Measurements from ENCODE around the gene USP5.

Gene USP5

GRCh38 chr12:6826125-6826733, 25.7 kb upstream of the USP5 start:
- DNase-seq, result no peak

- DNase-seq, result no peak
These were observed 25.1 kb upstream of the USP5 start for GRCh38 chr12:6826734-6827436.

- peak; percentile 79 for DNase-seq
These were observed 24.5 kb upstream of the USP5 start for GRCh38 chr12:6827437-6827911.

- peak; percentile 61 for DNase-seq
These were observed 23.8 kb upstream of the USP5 start, which contains the start of gene P3H3 for GRCh38 chr12:6827982-6828780. Gene P3H3 (plus strand): TSS chr12:6828407. CDS start chr12:6828441, 34 bp downstream.

- DNase-seq, result peak; percentile 65
These were observed 23.0 kb upstream of the USP5 start for GRCh38 chr12:6828781-6829535.

GRCh38 chr12:6829536-6830220, 22.3 kb upstream of the USP5 start:
- no peak for DNase-seq

- no peak for DNase-seq
These were observed 21.6 kb upstream of the USP5 start for GRCh38 chr12:6830286-6830890.

- no peak for DNase-seq
These were observed 21.0 kb upstream of the USP5 start for GRCh38 chr12:6830999-6831398.

GRCh38 chr12:6831450-6831995, 20.4 kb upstream of the USP5 start:
- no peak for DNase-seq

- DNase-seq, result no peak
These were observed 19.8 kb upstream of the USP5 start for GRCh38 chr12:6832125-6832524.

GRCh38 chr12:6833189-6833890, 18.6 kb upstream of the USP5 start:
- no peak for DNase-seq

- no peak for DNase-seq
These were observed 17.7 kb upstream of the USP5 start for GRCh38 chr12:6834254-6834653.

GRCh38 chr12:6834873-6835272, 17.1 kb upstream of the USP5 start:
- peak; percentile 22 for DNase-seq

- no peak for DNase-seq
These were observed 15.1 kb upstream of the USP5 start for GRCh38 chr12:6836851-6837250.

- DNase-seq, result no peak
These were observed 14.4 kb upstream of the USP5 start for GRCh38 chr12:6837370-6838060.

- no peak for DNase-seq
These were observed 13.1 kb upstream of the USP5 start for GRCh38 chr12:6838854-6839253.

GRCh38 chr12:6839482-6840201, 12.3 kb upstream of the USP5 start:
- DNase-seq, result no peak

GRCh38 chr12:6840330-6840729, 11.6 kb upstream of the USP5 start:
- no peak for DNase-seq

GRCh38 chr12:6840761-6841515, 11.0 kb upstream of the USP5 start, which contains the start of gene GNB3:
Gene GNB3 (plus strand): TSS chr12:6840925. CDS start chr12:6841288, 363 bp downstream.
- no peak for DNase-seq
